Type B pancreatic cell (in vitro differentiated cells): Measurements from ENCODE around the gene SEMA4A. TPM values are rescaled to one million over a fixed set of nuclear protein-coding genes. Genes with fewer than 3 reads are reported as not detected.
A peak's percentile ranks its signal among the peaks of the same experiment; 100 is the strongest.

Experiments
- DNase-seq: peaks from one replicate; pipeline ENCODE4 v3.0.0; 2021; ENCODE audit warnings: mixed read lengths; ENCODE audit not compliant: unreplicated experiment; ENCODE audit errors: extremely low spot score
- H3K27ac Mint-ChIP-seq: 2 replicates; pipeline ENCODE4 v1.8.0; 2021; ENCODE audit warnings: mild to moderate bottlenecking, mixed read lengths
- H3K27me3 Mint-ChIP-seq: 2 replicates; pipeline ENCODE4 v1.8.0; 2021; ENCODE audit warnings: mixed read lengths
- H3K36me3 Mint-ChIP-seq: 2 replicates; pipeline ENCODE4 v1.8.0; 2021; ENCODE audit warnings: mixed read lengths
- H3K4me1 Mint-ChIP-seq: one replicate; pipeline ENCODE4 v1.8.0; 2021; ENCODE audit warnings: mixed read lengths; ENCODE audit not compliant: unreplicated experiment
- H3K4me3 Mint-ChIP-seq: 2 replicates; pipeline ENCODE4 v1.8.0; 2021; ENCODE audit warnings: mild to moderate bottlenecking, mixed read lengths
- H3K9me3 Mint-ChIP-seq: 2 replicates; pipeline ENCODE4 v1.8.0; 2021; ENCODE audit warnings: mixed read lengths
- total RNA-seq: library from RNA; stranded (reverse); gene quantifications from 2 replicates; pipeline ENCODE4 v1.2.1, GENCODE V29; 2021; ENCODE audit warnings: low replicate concordance
- TF ChIP-seq, protein P1 (sequence below): fragments of 200-600 bp; sonication (generic); conservative IDR thresholded peaks from 2 replicates; pipeline ENCODE4 v1.5.0; 2021; ENCODE audit warnings: antibody characterized with exemption, mild to moderate bottlenecking

The SEMA4A gene
- total RNA-seq, 1 donor from 2014 or later = 7.1 TPM

DNA sequence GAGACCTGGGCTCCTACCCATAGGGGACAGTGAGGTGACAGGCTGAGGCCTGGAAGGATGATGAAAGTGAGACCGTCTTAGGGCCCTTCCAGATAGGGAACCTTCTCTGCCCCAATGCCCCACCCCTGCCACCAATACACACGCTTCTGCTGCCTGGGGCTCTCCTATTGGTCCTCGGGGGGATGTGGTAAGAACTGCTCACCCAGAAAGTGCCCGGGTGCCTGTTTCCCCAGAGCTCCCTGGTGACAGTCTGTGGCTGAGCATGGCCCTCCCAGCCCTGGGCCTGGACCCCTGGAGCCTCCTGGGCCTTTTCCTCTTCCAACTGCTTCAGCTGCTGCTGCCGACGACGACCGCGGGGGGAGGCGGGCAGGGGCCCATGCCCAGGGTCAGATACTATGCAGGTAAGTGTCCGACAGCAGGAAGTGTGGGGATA, 948 bp downstream of the SEMA4A start:
- no peaks in the 10 kb centered on the region for H3K36me3 Mint-ChIP-seq
- peaks cover 11% of the 10 kb centered on the region for H3K27me3 Mint-ChIP-seq
- H3K4me1 Mint-ChIP-seq = peaks cover 20% of the 10 kb centered on the region
- H3K9me3 Mint-ChIP-seq = no peaks in the 10 kb centered on the region
- TF ChIP-seq, protein P1, sequence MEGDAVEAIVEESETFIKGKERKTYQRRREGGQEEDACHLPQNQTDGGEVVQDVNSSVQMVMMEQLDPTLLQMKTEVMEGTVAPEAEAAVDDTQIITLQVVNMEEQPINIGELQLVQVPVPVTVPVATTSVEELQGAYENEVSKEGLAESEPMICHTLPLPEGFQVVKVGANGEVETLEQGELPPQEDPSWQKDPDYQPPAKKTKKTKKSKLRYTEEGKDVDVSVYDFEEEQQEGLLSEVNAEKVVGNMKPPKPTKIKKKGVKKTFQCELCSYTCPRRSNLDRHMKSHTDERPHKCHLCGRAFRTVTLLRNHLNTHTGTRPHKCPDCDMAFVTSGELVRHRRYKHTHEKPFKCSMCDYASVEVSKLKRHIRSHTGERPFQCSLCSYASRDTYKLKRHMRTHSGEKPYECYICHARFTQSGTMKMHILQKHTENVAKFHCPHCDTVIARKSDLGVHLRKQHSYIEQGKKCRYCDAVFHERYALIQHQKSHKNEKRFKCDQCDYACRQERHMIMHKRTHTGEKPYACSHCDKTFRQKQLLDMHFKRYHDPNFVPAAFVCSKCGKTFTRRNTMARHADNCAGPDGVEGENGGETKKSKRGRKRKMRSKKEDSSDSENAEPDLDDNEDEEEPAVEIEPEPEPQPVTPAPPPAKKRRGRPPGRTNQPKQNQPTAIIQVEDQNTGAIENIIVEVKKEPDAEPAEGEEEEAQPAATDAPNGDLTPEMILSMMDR = no peak
- H3K27ac Mint-ChIP-seq = no peak overlapping the region
- DNase-seq = no peak
- H3K4me3 Mint-ChIP-seq = no peak overlapping the region

DNA sequence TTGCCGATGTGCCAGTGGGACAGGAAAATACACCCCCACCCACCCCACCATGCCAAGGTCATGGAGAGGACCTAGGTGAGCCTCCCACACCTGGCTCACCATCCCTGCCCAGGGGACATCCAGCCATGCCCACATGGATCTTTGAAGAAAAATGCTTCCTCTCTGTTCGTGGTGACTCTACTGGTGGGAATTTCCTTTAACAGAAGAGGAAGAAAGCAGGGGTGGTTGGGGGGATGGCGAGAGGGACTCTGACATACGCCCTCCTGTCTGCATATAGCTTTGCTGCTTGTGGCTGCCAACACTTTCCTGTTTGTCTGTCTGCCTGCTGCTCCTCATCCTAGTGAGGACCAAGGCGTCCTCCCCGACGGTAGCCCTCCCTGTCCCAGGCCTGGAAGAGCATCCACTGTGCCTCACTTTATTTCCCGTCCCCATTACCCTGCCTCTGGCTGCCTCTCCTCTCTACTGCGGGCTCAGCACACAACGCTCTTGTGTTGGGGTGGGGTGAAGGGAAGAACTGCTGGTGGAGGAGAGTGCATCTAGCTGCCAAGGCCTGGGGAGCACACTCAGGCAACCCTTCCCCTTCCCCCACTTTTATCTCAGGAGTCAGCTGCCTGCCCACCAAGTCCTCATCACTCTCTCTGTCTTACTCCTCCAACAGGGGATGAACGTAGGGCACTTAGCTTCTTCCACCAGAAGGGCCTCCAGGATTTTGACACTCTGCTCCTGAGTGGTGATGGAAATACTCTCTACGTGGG, 2.5 kb downstream of the SEMA4A start:
- H3K4me3 Mint-ChIP-seq = no peak overlapping the region
- DNase-seq = no peak
- H3K27me3 Mint-ChIP-seq = no peaks in the 10 kb centered on the region
- H3K36me3 Mint-ChIP-seq = no peaks in the 10 kb centered on the region
- H3K9me3 Mint-ChIP-seq = no peaks in the 10 kb centered on the region
- TF ChIP-seq, protein P1 = no peak
- peaks cover 11% of the 10 kb centered on the region for H3K4me1 Mint-ChIP-seq
- no peak overlapping the region for H3K27ac Mint-ChIP-seq

DNA sequence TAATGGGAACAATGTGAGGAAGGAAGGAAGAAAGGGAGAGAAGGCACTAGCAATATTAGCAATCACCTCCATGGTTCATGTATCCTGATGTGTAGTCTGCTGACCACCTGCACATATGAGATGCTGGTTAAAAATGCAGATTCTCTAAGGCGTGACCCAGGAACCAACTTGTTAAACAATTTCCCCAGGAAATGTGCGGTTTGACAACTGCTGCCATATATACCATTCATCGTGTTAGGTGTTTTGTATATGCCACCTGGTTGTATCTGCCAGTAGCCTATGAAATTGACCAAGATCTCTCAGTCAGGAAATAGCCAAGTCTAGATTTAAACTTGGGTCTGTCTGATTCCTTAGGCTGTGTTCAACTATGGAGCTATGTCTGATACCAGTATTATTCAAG, 4.1 kb downstream of the SEMA4A start:
- Mint-ChIP-seq H3K4me3 (no peak overlapping the region), H3K27ac (no peak overlapping the region), H3K36me3 (no peaks in the 10 kb centered on the region), H3K9me3 (no peaks in the 10 kb centered on the region), H3K4me1 (peaks cover 11% of the 10 kb centered on the region), H3K27me3 (no peaks in the 10 kb centered on the region)
- TF ChIP-seq, protein P1 = no peak
- no peak for DNase-seq

DNA sequence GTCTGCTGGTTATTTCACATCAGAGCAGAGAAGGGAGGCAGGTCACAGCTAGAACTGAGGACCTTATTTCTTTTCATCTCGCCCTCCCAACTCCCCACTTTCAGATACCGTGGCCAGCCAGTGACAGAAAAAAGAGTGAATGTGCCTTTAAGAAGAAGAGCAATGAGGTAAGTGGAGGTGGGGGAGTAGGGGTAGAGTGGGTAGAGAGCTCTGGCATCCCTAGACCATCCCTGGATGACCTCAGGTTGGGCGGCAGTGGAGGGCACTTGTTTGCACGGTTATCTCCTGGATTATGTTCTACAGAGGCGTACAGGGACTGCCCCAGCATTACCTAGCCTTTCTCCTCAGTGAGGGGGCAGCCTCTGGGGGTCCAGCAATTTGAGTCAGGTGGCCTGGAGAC, 4.6 kb downstream of the SEMA4A start:
- H3K27me3 Mint-ChIP-seq = no peaks in the 10 kb centered on the region
- no peak overlapping the region for H3K27ac Mint-ChIP-seq
- H3K36me3 Mint-ChIP-seq = no peaks in the 10 kb centered on the region
- H3K4me1 Mint-ChIP-seq = peaks cover 7% of the 10 kb centered on the region
- no peaks in the 10 kb centered on the region for H3K9me3 Mint-ChIP-seq
- no peak for DNase-seq
- no peak overlapping the region for H3K4me3 Mint-ChIP-seq
- TF ChIP-seq, protein P1 = no peak

DNA sequence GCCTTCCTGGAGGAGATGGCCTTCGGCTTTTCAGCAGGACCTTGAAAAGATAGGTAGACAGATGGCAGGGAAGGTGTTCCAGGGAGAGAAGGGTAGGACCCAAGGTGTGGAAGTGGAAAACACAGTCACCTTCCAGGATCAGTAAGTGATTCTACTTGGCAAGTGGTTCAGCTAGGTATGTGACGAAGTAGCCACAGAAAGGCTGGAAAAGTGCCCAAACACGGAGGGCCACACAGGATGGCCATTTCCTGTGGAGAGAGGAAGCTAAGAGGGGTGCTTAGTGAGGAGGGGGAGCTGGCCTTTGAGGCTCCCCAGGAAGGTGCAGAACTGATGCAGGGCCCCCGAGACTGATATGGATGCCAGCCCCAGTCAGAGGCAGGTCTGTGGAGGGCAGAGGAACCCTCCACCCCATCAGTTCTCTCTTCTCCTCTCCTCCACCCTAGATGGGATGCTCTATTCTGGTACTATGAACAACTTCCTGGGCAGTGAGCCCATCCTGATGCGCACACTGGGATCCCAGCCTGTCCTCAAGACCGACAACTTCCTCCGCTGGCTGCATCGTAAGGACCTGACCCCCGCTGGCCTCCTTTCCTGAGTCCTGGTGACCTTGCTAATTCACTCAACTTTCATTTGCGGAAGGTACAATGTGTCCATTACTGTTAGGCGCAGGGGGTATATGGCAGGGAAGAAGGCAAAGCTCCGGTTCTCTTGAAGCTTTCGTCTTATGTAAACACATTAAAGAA, 6.8 kb downstream of the SEMA4A start:
- Mint-ChIP-seq H3K36me3 (no peaks in the 10 kb centered on the region), H3K27me3 (no peaks in the 10 kb centered on the region), H3K4me3 (peak overlapping the region; percentile 77), H3K4me1 (peaks cover 7% of the 10 kb centered on the region), H3K27ac (peak overlapping the region; percentile 61), H3K9me3 (no peaks in the 10 kb centered on the region)
- no peak for DNase-seq
- TF ChIP-seq, protein P1 = no peak
